NCI-H345 treated with DMSO at 0.1 percent for 48 hours (cell line): ENCODE results near the gene PAX2.

Experiments used
- DNase-seq: peaks from one replicate; lab custom pipeline; 2025; ENCODE audit not compliant: unreplicated experiment; lab: John Stamatoyannopoulos, UW

The PAX2 gene

DNA sequence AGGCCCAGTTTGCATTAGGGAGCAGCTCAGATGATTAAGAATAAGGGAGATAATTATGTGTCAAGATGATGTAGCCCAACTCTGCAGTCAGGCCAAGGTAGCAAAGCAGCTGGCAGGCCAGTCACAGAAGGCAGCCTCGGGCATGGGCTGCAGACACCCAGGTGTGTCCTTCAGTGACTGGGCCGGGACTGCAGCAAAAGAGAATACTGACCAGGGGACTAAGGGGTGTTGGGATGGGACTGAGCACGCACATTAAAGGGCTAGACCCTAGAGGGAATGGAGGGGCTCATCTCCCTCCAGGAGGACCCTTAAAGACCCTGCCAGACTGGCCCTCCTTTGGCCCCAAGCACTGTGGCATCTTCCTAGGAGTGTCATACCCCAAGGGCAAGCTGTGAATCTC lies 38.7 kb downstream of the PAX2 start:
- DNase-seq, result no peak

DNA sequence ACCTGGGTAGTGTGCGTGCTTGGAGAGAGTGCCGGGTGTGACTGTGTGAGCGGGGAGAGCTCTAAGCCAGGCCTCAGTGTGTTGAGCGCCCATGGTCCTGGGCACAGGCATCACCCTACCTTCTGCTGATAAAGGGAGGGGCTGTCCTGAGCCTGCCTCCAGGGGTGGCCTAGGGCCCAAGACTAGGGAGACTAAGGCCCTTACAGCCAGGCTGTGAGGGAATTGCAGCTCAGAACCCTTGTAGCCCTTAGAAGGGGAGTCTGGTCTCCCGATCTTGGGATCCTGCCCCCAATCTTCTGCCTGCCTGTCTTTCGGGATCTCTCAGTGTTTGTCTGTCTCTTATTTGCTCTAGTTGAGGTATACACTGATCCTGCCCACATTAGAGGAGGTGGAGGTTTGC lies 41.2 kb downstream of the PAX2 start:
- DNase-seq, result no peak

DNA sequence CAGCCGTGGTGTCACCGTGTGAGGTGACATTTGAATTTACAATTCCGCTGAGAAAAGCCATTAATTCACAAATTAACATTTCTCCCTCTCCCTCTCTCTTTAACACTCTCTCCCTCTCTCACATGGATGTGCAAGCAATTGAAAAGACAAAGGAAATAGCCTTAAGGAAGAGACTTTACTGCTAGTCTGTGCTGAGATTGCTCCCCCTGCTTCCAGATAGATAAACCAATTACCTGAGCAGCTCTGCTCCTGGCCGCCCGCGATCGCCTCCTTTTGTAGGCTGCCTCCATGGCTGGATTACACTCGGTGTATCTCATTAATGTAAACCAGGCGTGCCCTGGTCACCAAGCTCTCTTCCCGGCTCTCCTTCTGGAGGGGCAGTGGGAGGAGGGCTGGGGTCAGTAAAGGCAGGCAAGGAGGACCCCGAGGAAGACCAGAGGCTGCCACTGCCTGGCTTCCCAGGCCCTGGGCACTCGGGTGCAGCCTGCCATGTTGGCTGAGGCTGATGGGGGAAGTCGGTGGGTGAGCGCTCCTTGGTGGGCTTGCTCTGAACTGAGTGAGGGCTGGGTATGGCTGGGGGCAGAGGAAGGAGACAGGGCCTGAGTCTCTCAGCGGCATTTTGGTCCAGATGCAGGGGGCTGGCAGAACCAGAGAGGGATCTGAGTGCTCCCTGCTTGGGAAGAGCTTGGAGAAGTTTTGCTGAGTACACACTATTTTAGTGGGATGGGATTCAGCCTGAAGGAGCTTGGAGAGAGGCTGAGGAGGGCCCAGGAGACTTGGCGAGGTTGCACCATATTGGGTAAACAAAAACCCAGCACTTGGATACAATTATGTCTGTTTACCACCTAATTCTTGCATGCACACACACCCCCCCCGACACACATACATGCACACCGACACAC lies 42.9 kb downstream of the PAX2 start:
- DNase-seq, result no peak

DNA sequence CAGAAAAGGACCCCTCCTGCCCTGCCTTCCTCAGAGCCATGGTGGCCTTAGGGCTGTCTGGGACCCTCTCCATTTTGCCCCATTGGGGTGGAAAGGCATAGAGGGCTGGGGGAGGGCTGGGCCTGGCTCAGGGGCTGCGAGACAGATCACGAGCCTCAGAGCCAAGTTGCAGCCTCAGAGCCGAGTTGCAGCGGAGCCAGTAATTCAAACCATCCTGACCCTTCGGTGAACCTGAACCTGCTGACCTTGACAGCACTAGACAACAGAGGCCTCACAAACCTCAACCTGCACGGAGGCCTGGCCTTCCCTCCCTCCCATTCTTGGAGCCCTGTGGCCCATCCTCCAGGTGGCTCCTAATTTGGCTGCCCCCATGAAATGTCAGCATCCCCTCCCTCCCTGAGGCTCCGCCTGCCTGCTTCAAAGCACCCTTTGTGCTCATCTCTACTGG lies 45.4 kb downstream of the PAX2 start:
- DNase-seq, result no peak

DNA sequence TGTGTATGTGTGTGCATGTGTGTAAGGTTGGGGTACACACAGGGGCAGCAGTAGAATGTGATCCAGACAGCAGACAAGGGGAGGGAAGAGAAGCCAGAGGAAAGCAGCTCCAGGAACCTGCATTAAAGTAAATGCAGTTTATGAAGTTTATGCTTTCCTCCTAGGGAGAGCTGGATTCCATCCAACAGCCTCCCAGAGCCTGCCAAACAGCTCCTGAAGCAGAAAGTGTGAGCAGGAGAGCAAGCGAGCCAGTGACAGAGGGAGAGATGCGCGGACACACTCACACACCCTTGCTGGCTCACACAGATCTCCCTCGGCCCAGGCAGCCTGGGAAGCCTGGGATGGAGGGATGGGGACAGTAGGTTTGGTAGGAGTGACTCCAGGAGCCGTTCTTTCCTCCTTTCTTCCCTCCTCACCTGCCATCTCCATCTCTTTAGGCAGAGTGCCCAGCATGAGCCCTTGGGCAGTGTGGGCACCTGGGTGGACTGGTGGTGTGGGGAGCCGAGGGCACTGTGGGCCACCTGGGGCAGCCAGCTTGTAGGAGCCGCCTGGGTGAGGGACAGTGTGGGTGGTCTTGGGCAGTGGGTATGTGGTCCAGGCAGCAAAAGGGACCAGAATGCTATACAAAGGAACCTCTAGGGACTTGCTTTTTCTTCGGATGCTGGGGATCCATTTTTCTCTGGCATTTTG lies 46.1 kb downstream of the PAX2 start:
- no peak for DNase-seq

DNA sequence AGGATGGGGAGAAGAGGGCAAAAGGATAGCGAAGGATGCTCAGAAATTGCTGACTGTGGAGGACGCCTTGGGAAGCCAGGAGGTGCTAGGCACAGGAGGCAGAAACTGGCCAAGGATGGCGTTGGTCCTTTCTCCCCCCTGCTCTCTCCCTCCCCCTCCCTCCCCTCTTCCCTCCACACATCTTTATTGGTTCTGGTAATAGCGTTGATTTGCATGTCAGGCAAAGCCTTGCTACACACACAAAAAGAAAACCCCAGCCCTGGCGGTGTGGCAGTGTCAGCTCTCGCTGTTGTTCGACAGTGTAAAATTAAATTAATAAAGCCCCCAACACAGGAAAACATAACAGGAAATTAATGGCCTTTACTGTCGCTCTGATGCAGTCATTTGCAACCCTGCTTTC lies 47.2 kb downstream of the PAX2 start:
- DNase-seq, result no peak

DNA sequence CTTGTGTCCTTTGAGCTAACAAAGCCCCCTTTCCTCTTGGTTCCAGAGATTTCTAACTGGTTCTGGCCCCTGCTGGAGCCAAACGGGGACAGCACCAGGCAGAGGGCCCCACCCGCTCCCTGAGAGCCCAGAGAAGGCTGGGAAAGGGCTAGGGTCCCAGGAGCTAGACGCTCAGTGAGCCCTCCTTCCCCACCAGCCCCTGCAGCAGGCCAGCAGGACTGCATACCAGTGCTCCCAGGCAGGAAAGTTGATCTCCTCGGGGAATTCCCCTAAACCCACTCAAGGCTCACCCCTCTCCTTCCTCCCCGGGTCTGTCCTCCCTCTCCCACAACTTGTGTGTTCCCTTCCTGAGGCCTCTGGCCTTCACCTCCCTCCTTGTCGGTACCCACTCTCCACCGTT lies 47.7 kb downstream of the PAX2 start:
- DNase-seq, result no peak

DNA sequence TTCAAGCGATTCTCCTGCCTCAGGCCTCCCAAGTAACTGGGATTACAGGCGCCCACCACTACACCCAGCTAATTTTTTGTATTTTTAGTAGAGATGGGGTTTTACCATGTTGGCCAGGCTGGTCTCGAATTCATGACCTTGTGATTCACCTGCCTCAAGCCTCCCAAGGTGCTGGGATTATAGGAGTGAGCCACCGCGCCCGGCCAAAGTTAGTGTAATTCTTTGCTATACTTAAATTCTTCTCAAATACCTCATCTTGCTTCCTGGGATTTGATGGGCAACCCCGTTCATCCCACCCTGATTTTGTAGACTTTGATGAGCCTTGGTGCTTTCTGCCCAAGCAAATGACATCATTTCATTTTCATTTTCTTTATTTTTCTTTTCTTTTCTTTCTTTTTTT lies 54.5 kb downstream of the PAX2 start:
- no peak for DNase-seq

DNA sequence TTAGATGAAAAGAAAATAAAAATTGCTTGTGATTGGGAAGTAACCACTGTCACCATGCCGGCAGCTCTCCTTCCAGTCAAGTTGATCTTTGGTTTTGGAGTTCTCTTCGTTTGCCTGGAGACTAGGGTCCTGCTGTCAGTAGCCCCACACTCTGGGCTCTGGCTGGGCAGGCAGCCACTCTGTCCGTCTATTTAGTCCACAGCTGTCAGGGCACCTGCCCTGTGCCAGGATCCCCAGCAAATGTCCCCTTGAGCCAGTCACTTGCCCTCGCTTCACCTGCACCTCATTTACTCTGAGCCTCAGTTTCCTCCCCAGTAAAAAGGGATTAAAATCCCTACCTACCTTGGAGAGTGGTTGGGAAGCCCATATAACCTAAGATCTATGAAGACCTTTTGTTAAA lies 55.5 kb downstream of the PAX2 start:
- no peak for DNase-seq

DNA sequence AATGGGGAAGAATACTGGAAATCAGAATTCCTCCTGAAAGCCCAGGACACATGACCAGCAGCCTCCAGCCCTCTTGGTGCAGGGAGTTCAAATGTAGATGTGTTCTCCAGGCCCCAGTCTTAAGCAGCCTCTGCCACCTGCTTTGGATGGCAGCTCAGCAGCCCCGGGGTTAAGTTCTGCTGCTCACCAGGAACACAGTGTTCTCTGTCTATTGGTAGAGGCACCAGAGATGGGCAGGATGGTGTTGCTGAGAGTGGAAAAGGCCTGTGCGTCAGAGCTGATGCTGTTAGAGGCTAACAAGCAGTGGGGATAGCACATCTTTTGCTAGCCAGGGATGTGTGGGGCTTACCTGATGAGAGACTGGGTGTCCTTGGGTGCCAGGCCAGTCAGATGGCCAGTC lies 56.8 kb downstream of the PAX2 start:
- no peak for DNase-seq

DNA sequence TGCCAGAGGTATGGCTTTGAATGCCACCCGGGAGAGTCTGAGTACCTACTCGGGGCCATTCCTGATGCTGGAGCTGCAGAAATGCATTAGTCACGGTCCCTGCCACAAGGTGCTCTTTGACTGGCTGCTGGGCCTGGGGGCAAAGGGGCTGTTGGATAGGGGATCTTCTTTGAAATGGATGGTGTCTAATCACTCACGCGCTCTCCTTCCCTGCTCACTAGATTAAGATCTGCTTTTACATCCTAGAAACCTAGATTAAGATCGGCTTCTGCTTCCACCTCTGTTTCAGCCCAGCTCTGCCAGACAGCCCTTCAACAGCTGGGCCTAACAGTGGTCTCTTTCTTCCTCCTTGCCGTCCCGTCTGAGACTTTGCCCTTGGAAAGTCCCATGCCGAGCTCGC lies 57.2 kb downstream of the PAX2 start:
- no peak for DNase-seq

DNA sequence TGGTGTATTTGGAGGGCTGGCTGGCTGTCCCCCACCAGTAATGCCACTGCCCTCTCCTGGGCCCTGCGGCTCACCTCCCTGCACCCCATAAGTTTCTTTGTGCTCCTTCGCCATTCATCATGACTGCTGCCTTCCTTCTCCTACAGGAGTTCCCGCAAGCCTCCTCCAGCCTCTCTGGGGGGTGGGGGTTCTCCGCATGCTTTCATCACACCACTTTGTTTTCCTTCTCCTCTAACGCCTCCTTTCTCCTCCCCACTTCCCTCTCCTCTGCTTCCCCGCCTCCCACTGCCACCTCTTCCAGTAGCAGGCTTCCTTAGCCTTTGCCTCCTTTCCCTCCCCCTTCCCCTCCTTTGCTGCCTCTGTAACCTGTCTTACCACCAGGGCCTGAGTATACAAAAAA lies 58.1 kb downstream of the PAX2 start:
- no peak for DNase-seq

DNA sequence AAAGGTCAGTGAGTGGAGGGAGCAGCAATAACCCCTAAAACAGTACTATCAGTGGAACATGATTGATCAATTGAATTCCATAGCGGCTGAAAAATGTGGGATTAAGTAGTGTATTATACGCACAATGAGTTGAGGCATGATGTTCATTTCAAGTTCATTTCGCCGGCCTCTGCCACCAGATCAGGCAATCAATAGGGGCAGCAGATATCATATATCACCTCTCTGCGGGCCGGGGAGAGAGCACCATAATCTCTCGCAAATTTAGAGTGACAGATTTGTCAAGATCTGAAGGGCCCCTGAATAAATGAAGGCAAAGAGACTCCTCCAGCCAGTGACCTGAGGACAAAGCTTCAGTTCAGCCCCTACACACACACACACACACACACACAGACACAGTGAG lies 58.5 kb downstream of the PAX2 start:
- DNase-seq, result no peak

DNA sequence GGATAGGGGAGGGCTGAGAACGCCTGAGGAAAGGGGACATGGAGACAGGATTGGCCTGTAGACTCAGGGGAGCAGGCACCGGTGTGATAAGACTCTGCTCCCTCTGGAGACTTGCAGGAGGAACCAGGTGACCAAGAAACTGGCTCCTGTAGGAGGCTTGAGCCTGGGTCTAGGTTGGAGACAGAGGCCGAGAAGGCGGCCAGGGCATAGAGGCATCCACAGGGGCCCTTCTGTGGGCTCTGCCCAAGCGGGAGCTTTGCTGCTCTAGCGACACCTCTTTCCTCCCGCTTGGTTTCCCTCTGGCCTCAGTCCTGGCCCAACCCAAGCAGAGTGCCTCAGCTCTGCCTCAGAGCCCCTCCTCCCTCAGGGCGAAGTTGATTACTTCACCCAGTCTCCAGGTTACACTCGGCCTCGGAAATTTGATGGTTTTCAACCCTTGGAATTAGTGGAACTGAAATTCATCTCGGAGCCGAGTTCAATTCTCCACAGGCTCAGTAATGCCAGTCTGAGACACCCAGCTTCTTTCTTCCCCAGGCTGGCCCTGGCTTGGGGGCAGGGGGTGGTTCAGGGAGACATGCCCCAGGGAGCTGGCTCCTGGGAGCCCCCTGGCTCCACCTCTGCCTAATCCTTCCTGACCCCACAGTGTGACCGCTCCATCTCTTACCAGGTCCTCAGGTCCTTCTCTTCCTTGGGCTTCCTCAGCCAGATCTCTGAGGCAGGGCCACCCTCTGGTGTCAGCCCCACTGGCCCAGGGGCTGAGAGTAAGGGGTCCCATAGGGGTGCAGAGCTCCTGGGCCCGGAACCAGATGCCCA lies 60.4 kb downstream of the PAX2 start:
- no peak for DNase-seq

DNA sequence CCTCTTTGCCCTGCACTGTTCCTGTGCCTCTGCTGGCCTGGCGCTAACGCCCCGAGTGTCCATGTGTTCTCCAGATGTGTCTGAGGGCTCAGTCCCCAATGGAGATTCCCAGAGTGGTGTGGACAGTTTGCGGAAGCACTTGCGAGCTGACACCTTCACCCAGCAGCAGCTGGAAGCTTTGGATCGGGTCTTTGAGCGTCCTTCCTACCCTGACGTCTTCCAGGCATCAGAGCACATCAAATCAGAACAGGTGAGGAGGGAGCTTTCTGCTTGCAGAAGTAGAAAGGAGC lies 60.9 kb downstream of the PAX2 start:
- DNase-seq, result no peak

DNA sequence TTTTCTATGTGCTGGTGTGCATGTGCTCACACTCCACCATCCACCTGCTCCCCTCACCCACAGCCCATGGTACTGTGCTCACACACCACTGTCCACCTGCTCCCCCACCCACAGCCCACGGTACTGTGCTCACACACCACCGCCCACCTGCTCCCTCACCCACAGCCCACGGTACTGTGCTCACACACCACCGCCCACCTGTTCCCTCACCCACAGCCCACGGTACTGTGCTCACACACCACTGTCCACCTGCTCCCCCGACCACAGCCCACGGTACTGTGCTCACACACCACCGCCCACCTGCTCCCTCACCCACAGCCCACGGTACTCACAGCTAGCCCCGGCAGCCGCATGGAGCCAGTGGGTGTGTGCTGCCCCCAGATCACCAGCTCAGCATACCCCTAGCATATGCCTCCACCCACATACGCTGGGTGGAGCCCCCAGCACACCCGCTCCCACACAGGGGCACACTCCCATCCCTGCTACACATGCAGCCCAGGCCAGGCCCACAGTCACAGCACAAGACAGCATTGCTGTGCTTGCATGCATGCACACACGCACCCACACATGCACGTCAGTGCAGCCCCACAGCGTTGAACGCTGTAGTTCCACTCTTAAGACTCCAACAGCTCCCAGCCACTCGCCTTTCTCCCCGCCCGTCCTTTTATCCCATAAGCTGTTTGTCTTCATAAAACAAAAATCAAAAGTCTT lies 62.0 kb downstream of the PAX2 start:
- no peak for DNase-seq

DNA sequence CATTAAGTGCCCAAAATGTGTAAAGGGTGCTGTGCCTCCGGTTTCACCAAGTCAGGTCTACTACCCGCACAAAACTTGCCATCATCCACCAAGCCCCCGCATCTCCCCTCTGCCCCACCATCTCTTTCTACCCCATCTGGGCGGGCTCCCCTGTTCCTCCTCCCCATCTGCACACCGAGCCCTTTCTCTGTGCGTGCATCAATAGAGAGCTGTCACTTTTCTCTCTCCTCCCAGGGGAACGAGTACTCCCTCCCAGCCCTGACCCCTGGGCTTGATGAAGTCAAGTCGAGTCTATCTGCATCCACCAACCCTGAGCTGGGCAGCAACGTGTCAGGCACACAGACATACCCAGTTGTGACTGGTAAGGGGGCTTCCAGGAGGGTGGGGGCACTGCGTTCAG lies 63.5 kb downstream of the PAX2 start:
- DNase-seq, result no peak

DNA sequence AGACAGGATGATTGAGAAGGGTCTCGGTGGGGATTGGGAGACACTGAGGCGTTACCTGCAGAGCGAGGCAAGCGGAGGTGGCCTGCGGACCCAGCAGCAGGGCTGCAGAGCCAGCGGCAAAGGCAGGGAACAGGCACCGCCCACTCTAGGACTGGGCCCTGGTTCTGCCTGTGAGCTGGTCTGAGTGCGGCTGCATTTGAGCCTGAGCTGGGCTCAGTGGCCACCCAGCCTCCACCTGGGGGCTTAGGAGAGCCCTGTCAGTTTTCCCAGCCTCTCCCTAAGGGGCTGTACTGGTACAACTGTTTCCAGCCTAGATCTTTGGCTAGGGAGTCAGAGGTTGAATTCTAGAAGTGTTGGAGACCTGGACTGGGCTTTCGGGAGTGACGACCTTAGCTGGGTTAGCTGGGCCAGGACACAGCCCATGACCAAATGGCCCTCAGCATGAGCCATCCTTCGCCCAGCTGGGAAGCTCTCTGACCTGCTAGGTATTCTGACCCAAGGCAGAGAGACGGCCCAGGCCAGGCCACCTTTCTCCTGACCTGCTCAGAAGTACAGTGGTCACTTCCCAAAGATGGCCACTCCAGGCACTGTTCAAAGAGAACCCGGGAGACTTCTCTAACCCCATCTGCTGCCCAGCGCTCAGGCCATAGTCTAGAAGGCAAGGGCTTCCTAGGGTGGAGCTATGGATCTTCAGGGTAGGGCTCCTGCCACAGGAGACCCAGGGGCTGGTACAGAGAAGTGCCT lies 64.9 kb downstream of the PAX2 start:
- DNase-seq, result no peak

DNA sequence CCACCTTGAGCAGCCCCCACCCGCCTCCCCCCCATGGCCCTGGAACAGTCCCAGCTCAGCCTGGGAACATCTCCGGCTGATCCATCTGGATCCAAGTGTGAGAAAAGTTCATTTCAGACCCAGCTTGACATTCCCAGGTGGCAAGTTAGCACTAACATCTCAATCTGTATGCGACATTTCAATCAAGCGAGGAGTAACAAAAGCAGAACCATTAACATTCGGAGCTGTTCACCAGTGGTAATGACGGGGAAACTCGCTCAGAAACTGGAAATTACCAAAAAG lies 65.4 kb downstream of the PAX2 start:
- no peak for DNase-seq

DNA sequence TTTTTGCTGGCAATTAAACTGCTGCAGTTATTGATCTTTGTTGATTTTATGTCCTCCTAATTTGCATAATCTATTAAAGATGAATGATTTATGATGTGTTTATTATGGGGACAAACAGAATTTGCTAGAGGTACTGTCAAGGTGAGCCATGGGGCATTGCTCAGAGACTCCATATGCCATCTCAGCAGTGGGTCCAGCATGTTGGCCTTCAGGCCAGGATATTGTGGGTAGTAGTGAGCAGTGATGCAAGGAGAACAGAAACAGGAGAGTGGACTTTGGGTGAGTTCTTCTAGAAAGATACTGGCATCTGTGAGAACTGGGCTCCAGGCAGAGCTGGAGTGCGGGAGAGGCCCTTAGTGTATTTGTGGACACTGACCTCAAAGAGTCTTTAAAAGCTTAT lies 65.9 kb downstream of the PAX2 start:
- DNase-seq, result no peak
